HEK293T (cell line): ENCODE results near the gene NT5DC1.

Experiments
- ARNT ChIP-seq: fragments of 450-650 bp; IDR thresholded peaks from 2 replicates; pipeline ENCODE4 v1.6.1; 2017; ENCODE audit warnings: mild to moderate bottlenecking
- BHLHE40 ChIP-seq: fragments of 450-650 bp; IDR thresholded peaks from 2 replicates; pipeline ENCODE4 v1.6.1; 2016; ENCODE audit warnings: mild to moderate bottlenecking, moderate library complexity, borderline replicate concordance
- FOXA1 ChIP-seq: fragments of 450-650 bp; IDR thresholded peaks from 2 replicates; pipeline ENCODE4 v1.6.1; 2016; ENCODE audit warnings: mild to moderate bottlenecking
- FOXK2 ChIP-seq: fragments of 450-650 bp; IDR thresholded peaks from 2 replicates; pipeline ENCODE4 v1.6.1; 2016; ENCODE audit warnings: mild to moderate bottlenecking
- FOXM1 ChIP-seq: fragments of 450-650 bp; IDR thresholded peaks from 2 replicates; pipeline ENCODE4 v1.6.1; 2017; ENCODE audit warnings: mild to moderate bottlenecking, borderline replicate concordance
- PKNOX1 ChIP-seq: fragments of 450-650 bp; IDR thresholded peaks from 2 replicates; pipeline ENCODE4 v1.6.1; 2016
- SP1 ChIP-seq: fragments of 450-650 bp; IDR thresholded peaks from 2 replicates; pipeline ENCODE4 v1.6.1; 2017
- SUZ12 ChIP-seq: fragments of 450-650 bp; IDR thresholded peaks from 2 replicates; pipeline ENCODE4 v1.6.1; 2016; ENCODE audit warnings: mild to moderate bottlenecking
- ZNF384 ChIP-seq: fragments of 450-650 bp; IDR thresholded peaks from 2 replicates; pipeline ENCODE4 v1.6.1; 2016

- no peak for TF ChIP-seq FOXM1
- TF ChIP-seq ZNF384, result no peak
- no peak for TF ChIP-seq FOXA1
- no peak for TF ChIP-seq SP1
- no peak for TF ChIP-seq PKNOX1
- no peak for TF ChIP-seq BHLHE40
- TF ChIP-seq SUZ12, result no peak
- no peak for TF ChIP-seq FOXK2
- TF ChIP-seq ARNT, result no peak
Observed at GRCh38 chr6:116108836-116109235, 8.2 kb downstream of the NT5DC1 start.
